KMS-11 (cell line): ENCODE data around the gene KCNK13.

Source experiments
- H2AFZ ChIP-seq: fragments of 200-600 bp; sonication (generic); 2 replicates; pipeline ENCODE4 v1.6.1; 2016; ENCODE audit warnings: antibody characterized with exemption, mixed run types, low read depth
- H3K27ac ChIP-seq: fragments of 200-600 bp; sonication (generic); 2 replicates; pipeline ENCODE4 v1.6.1; 2016; ENCODE audit warnings: mild to moderate bottlenecking, mixed run types
- H3K27me3 ChIP-seq: fragments of 200-600 bp; sonication (generic); 2 replicates; pipeline ENCODE4 v1.6.1; 2017; ENCODE audit warnings: mild to moderate bottlenecking, low read depth, mixed run types, moderate library complexity; ENCODE audit not compliant: insufficient read depth
- H3K36me3 ChIP-seq: fragments of 200-600 bp; sonication (generic); 2 replicates; pipeline ENCODE4 v1.6.1; 2017; ENCODE audit warnings: mild to moderate bottlenecking, mixed run types; ENCODE audit not compliant: insufficient read depth
- H3K4me1 ChIP-seq: fragments of 200-600 bp; sonication (generic); 2 replicates; pipeline ENCODE4 v1.6.1; 2016; ENCODE audit warnings: mild to moderate bottlenecking, low read depth, mixed run types; ENCODE audit not compliant: poor library complexity, severe bottlenecking
- H3K4me2 ChIP-seq: fragments of 200-600 bp; sonication (generic); 2 replicates; pipeline ENCODE4 v1.7.0; 2016; ENCODE audit warnings: mild to moderate bottlenecking, mixed run types
- H3K4me3 ChIP-seq: fragments of 200-600 bp; sonication (generic); IDR thresholded peaks from 2 replicates; pipeline ENCODE4 v1.6.1; 2017; ENCODE audit warnings: low read depth, low read length, mixed read lengths; ENCODE audit not compliant: insufficient read depth
- H3K79me2 ChIP-seq: fragments of 200-600 bp; sonication (generic); 2 replicates; pipeline ENCODE4 v1.6.1; 2016; ENCODE audit warnings: low read depth, mixed run types; ENCODE audit not compliant: insufficient read depth
- H3K9ac ChIP-seq: fragments of 200-600 bp; sonication (generic); 2 replicates; pipeline ENCODE4 v1.6.1; 2016; ENCODE audit warnings: mild to moderate bottlenecking, mixed run types
- H4K20me1 ChIP-seq: fragments of 200-600 bp; sonication (generic); 2 replicates; pipeline ENCODE4 v1.6.1; 2016; ENCODE audit warnings: mild to moderate bottlenecking, mixed run types; ENCODE audit not compliant: insufficient read depth
- CTCF ChIP-seq: fragments of 200-600 bp; sonication (generic); conservative IDR thresholded peaks from 2 replicates; pipeline ENCODE4 v1.6.1; 2017; ENCODE audit warnings: low read depth, mild to moderate bottlenecking, antibody characterized with exemption, low read length, moderate library complexity, mixed read lengths

The KCNK13 gene

GRCh38 chr14:90159146-90159545 lies 97.4 kb downstream of the KCNK13 start:
- Histone ChIP-seq H4K20me1 (no peaks in the 10 kb centered on the region), H3K27me3 (no peaks in the 10 kb centered on the region), H3K4me2 (no peak overlapping the region), H3K27ac (no peak overlapping the region), H3K36me3 (no peaks in the 10 kb centered on the region), H2AFZ (no peak overlapping the region), H3K9ac (no peak overlapping the region), H3K4me3 (no peak overlapping the region), H3K4me1 (no peaks in the 10 kb centered on the region), H3K79me2 (no peaks in the 10 kb centered on the region)
- TF ChIP-seq CTCF = no peak

- H3K4me2 ChIP-seq = no peak overlapping the region
- no peaks in the 10 kb centered on the region for H3K4me1 ChIP-seq
- no peaks in the 10 kb centered on the region for H3K36me3 ChIP-seq
- no peak for TF ChIP-seq CTCF
- no peaks in the 10 kb centered on the region for H4K20me1 ChIP-seq
- H3K27me3 ChIP-seq = no peaks in the 10 kb centered on the region
- H3K9ac ChIP-seq = no peak overlapping the region
- no peak overlapping the region for H3K4me3 ChIP-seq
- H3K27ac ChIP-seq = no peak overlapping the region
- no peak overlapping the region for H2AFZ ChIP-seq
- no peaks in the 10 kb centered on the region for H3K79me2 ChIP-seq
These were observed 97.9 kb downstream of the KCNK13 start for GRCh38 chr14:90159688-90160087.

- Histone ChIP-seq H3K4me3 (no peak overlapping the region), H4K20me1 (no peaks in the 10 kb centered on the region), H3K36me3 (no peaks in the 10 kb centered on the region), H3K27ac (no peak overlapping the region), H2AFZ (no peak overlapping the region), H3K79me2 (no peaks in the 10 kb centered on the region), H3K27me3 (no peaks in the 10 kb centered on the region), H3K9ac (no peak overlapping the region), H3K4me1 (no peaks in the 10 kb centered on the region), H3K4me2 (no peak overlapping the region)
- TF ChIP-seq CTCF = no peak
These were observed 99.3 kb downstream of the KCNK13 start for GRCh38 chr14:90161129-90161528.

GRCh38 chr14:90168425-90169105 lies 106.8 kb downstream of the KCNK13 start:
- no peak for TF ChIP-seq CTCF

More at GRCh38 chr14:90168425-90169105, 106.8 kb downstream of the KCNK13 start:
- Histone ChIP-seq H3K27ac (no peak overlapping the region), H3K36me3 (no peaks in the 10 kb centered on the region), H3K4me3 (no peak overlapping the region), H3K4me2 (no peak overlapping the region), H3K9ac (no peak overlapping the region), H3K4me1 (no peaks in the 10 kb centered on the region), H4K20me1 (no peaks in the 10 kb centered on the region), H2AFZ (no peak overlapping the region), H3K27me3 (no peaks in the 10 kb centered on the region), H3K79me2 (no peaks in the 10 kb centered on the region)
